Sigmoid colon (tissue), 7 donors: ENCODE measurements around the gene CTIF. TPM values are rescaled to one million over a fixed set of nuclear protein-coding genes. Genes with fewer than 3 reads are reported as not detected.

Experiments
- DNase-seq: peaks from one replicate; pipeline ENCODE4 v3.0.0-alpha.2; 2019
- H3K27ac ChIP-seq, 4 donors: fragments of 200-600 bp; sonication (generic); one replicate each; pipeline ENCODE4 v1.5.1; 2016 to 2019; ENCODE audit warnings: mild to moderate bottlenecking in 1 of 4
- H3K27me3 ChIP-seq, 3 donors: fragments of 200-600 bp; sonication (generic); one replicate each; pipeline ENCODE4 v1.5.1; 2019; ENCODE audit warnings: mild to moderate bottlenecking in 1 of 3
- H3K36me3 ChIP-seq, 4 donors: fragments of 200-600 bp; sonication (generic); one replicate each; pipeline ENCODE4 v1.5.1; 2016 to 2019
- H3K4me1 ChIP-seq, 4 donors: fragments of 200-600 bp; sonication (generic); one replicate each; pipeline ENCODE4 v1.5.1; 2017 to 2019
- H3K4me3 ChIP-seq, 4 donors: fragments of 200-600 bp; sonication (generic); one replicate each; pipeline ENCODE4 v1.5.1; 2017 to 2019; ENCODE audit warnings: mild to moderate bottlenecking in 2 of 4, moderate library complexity in 1 of 4
- H3K9me3 ChIP-seq, 4 donors: fragments of 200-600 bp in 3 of 4; sonication (generic) in 3 of 4; one replicate each; pipeline versions ENCODE4 v1.5.1 to v1.6.1; 2013 to 2019
- CTCF ChIP-seq, 4 experiments: fragments of 450-650 bp in 3 of 4; fragments of 200-600 bp in 1 of 4; IDR thresholded peaks; one replicate each; pipeline ENCODE4 v1.5.1; 2016 to 2019; ENCODE audit warnings: antibody characterized with exemption in 4 of 4, mild to moderate bottlenecking in 3 of 4, moderate library complexity in 2 of 4
- EP300 ChIP-seq, 4 donors: sonication (generic); formaldehyde crosslinking; IDR thresholded peaks; one replicate each; pipeline ENCODE4 v1.6.1; 2017; ENCODE audit warnings: antibody characterized with exemption in 4 of 4
- POLR2A ChIP-seq, 2 donors: fragments of 450-650 bp; IDR thresholded peaks; one replicate each; pipeline ENCODE4 v1.6.1; 2016; ENCODE audit warnings: antibody characterized with exemption in 2 of 2, mild to moderate bottlenecking in 2 of 2, moderate library complexity in 2 of 2
- POLR2AphosphoS5 ChIP-seq, 4 donors: sonication (generic); formaldehyde crosslinking; IDR thresholded peaks; one replicate each; pipeline ENCODE4 v1.6.1; 2017; ENCODE audit warnings: antibody characterized with exemption in 4 of 4
- WGBS, 2 donors: extraction: QIAGEN DNeasy Blood & Tissue Kit; methylation state at CpG; one replicate each; pipeline ENCODE4 v1.1.7; 2013; 5-methylcytosine and 5-hydroxymethylcytosine counted together
- intact Hi-C: fragments of 100-400 bp; cut with DNase I; formaldehyde crosslinking; loops from one replicate; pipeline ENCODE4 v1.15.1; 2023
- polyA plus RNA-seq, 3 donors: library from polyadenylated mRNA; stranded (reverse); fragments of 200-250 nt; gene quantifications; one replicate each; pipeline ENCODE4 v1.2.3, GENCODE V29; 2013
- total RNA-seq, 4 donors: library from RNA; depleted of rRNA; stranded (reverse); fragments of >200 nt; gene quantifications; one replicate each; pipeline ENCODE4 v1.1.0, GENCODE V29; 2016
- donor health status: healthy with polysubstance abuse.
- donor health status: Bipolar disorder and iron deficiency.
- donor health status: healthy.

CTIF gene
- total and polyA plus RNA-seq, 7 donors = 3.6 to 65.9 (median 22.5) TPM

DNA sequence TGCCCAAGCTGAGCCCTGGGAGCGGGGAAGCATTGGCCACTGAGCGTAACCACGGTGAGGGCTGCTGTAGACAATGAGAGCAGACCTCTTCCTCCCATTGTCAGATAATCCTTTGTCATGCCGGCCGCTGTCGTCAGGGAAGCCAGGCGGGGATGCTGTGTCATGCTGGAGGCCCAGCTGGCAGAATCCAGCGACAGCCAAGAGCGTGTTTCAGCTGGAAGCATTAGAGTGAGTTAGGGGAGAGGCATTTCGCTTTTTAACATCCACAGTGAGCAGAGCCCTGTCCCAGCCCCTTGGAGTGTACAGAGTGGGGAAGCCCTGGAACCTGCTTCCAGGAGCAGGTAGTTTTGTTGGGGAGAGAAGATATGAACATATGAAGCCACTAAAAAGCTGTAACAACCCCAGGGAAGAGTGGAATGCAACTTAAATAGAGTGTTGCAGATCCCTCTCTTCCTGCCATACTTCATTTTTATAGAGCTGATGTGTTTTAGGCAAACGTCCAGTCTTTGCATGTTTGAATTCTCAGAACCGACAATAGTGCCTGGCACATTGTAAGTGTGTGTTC is 7.0 kb downstream of the CTIF start:
- intact Hi-C loops = loop anchor here (5.0 to 10.0 kb wide), 4 partner anchors 46 to 1739 kb away; partner anchors contain the start of genes CXXC1 and MBD1
- peaks cover 0 to 91% (median 79%) of the 10 kb centered on the region in 4 donors for H3K4me1 ChIP-seq
- WGBS, 2 donors = 52 to 73% methylated on average over 12 of the region's 12 CpGs

DNA sequence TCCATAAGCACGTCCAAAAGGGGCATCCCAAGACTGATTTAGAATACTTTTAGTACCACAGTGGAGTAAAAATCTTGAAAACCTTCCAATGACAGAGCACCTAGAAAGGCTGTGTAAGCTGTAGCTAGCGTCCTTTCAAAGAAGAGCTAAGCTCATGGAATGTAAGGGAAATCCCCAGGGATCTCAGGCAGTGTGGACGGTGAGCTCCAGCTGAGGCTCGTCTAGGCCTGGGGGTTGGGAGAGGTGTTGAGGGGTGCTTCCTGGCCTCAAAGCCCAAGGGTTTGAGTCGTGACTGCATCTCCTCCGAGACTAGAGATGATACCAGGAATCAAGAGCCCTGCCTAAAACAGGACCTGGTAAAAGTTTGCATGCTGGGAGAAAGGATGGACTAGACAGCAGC is 7.6 kb downstream of the CTIF start:
- peak overlapping the region; percentile 77 to 98 (median 89) for H3K27ac ChIP-seq
- no peaks in the 10 kb centered on the region for H3K27me3 ChIP-seq
- peaks cover 0 to 90% (median 78%) of the 10 kb centered on the region in 4 donors for H3K4me1 ChIP-seq
- DNase-seq = no peak
- TF ChIP-seq POLR2A (IDR thresholded peaks at IDR 0.05) (no peak), CTCF (IDR thresholded peaks at IDR 0.05) (no peak), POLR2AphosphoS5 (IDR thresholded peaks at IDR 0.05) (no peak), EP300 (IDR thresholded peaks at IDR 0.05) (no peak)
- 82 to 87% methylated on average over 6 of the region's 6 CpGs for WGBS, 2 donors
- no peaks in the 10 kb centered on the region for H3K9me3 ChIP-seq
- no peaks in the 10 kb centered on the region for H3K36me3 ChIP-seq
- intact Hi-C loops = loop anchor here (5.0 to 10.0 kb wide), 4 partner anchors 46 to 1738 kb away; partner anchors contain the start of genes CXXC1 and MBD1
- H3K4me3 ChIP-seq = no peak overlapping the region

More for the DNA sequence above, 7.0 kb downstream of the CTIF start:
- peak overlapping the region; percentile 77 to 98 (median 89) for H3K27ac ChIP-seq
- no peaks in the 10 kb centered on the region for H3K36me3 ChIP-seq
- no peak for TF ChIP-seq EP300 (IDR thresholded peaks at IDR 0.05)
- no peak for TF ChIP-seq CTCF (IDR thresholded peaks at IDR 0.05)
- no peak for TF ChIP-seq POLR2A (IDR thresholded peaks at IDR 0.05)
- TF ChIP-seq POLR2AphosphoS5 (IDR thresholded peaks at IDR 0.05) = peak in 2 of 4 donors; percentile 39 to 47
- no peaks in the 10 kb centered on the region for H3K27me3 ChIP-seq
- no peak overlapping the region for H3K4me3 ChIP-seq
- H3K9me3 ChIP-seq = no peaks in the 10 kb centered on the region
- DNase-seq = peak; percentile 90

- peaks cover 0 to 78% (median 66%) of the 10 kb centered on the region in 4 donors for H3K4me1 ChIP-seq
Observed at GRCh38 chr18:48547531-48547981, 8.7 kb downstream of the CTIF start.

DNA sequence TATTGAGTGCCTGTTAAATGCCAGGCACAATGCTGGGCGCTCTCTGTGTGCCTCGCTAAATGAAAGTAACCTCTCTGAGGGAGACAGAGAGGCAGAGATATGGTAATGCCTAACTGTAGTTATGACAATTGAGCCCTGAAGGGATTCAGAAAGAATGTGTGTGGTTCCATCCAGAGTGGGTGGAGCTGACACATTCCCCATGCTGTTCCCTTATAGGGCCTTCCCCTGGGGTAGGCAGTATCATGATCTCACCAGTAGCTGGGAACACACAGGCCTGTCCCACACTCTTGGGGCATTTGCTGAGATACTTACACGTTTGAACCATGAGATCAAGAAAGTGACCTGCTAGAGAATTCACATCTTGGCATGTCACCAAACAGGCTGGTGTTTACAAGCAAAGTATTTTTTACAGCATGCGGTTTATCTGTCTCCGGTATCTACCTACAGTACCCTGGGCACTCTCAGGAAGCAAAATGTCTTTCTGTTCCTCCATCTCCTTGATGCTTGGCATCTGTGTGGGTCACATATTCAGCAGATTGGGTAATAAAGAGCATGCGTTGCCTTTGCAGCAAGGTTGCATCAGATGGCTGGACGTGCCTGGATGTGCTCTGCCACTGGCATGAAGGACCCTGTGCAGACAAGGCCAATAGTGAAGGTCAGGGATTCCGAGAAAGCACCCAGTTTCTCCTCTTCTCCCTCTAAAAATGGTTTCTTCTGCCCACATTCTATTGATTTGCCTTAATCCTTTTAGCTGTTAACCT is 9.4 kb downstream of the CTIF start:
- 67 to 75% methylated on average over 8 of the region's 8 CpGs for WGBS, 2 donors

More at GRCh38 chr18:48547531-48547981, 8.7 kb downstream of the CTIF start:
- DNase-seq = no peak
- H3K36me3 ChIP-seq = no peaks in the 10 kb centered on the region
- WGBS, 2 donors = 86 to 88% methylated on average over 9 of the region's 9 CpGs
- no peak for TF ChIP-seq CTCF (IDR thresholded peaks at IDR 0.05)
- TF ChIP-seq POLR2A (IDR thresholded peaks at IDR 0.05) = no peak
- TF ChIP-seq POLR2AphosphoS5 (IDR thresholded peaks at IDR 0.05) = no peak
- TF ChIP-seq EP300 (IDR thresholded peaks at IDR 0.05) = no peak
- H3K27ac ChIP-seq = peak overlapping the region; percentile 77 to 98 (median 89)
- H3K27me3 ChIP-seq = no peaks in the 10 kb centered on the region
- no peak overlapping the region for H3K4me3 ChIP-seq
- no peaks in the 10 kb centered on the region for H3K9me3 ChIP-seq
- intact Hi-C loops = loop anchor here (5.0 to 10.0 kb wide), 4 partner anchors 45 to 1737 kb away; partner anchors contain the start of genes CXXC1 and MBD1

More for the DNA sequence above, 9.4 kb downstream of the CTIF start:
- peak overlapping the region; percentile 77 to 98 (median 89) for H3K27ac ChIP-seq
- no peaks in the 10 kb centered on the region for H3K36me3 ChIP-seq
- H3K27me3 ChIP-seq = no peaks in the 10 kb centered on the region
- H3K4me1 ChIP-seq = peaks cover 0 to 72% (median 60%) of the 10 kb centered on the region in 4 donors
- TF ChIP-seq CTCF (IDR thresholded peaks at IDR 0.05) (no peak), POLR2A (IDR thresholded peaks at IDR 0.05) (no peak), POLR2AphosphoS5 (IDR thresholded peaks at IDR 0.05) (peak in 3 of 4 donors; percentile 23 to 64 (median 44)), EP300 (IDR thresholded peaks at IDR 0.05) (peak in 1 of 4 donors; percentile 48)
- H3K4me3 ChIP-seq = no peak overlapping the region
- DNase-seq = peak; percentile 80
- H3K9me3 ChIP-seq = no peaks in the 10 kb centered on the region
- intact Hi-C loops = loop anchor here (5.0 to 10.0 kb wide), 4 partner anchors 44 to 1737 kb away; partner anchors contain the start of genes CXXC1 and MBD1
